GM19467 (cell line): ENCODE results near the gene P2RX1.

Source experiments
- ATAC-seq: cut with Tn5 transposase; IDR thresholded peaks from one replicate; pipeline ENCODE4 v1.9.1; 2021; ENCODE audit warnings: mild to moderate bottlenecking, moderate library complexity; ENCODE audit not compliant: unreplicated experiment

Gene P2RX1

GRCh38 chr17:3889325-3890012, 26.8 kb downstream of the P2RX1 start:
- ATAC-seq: no peak

- ATAC-seq: no peak
These were observed 27.7 kb downstream of the P2RX1 start for GRCh38 chr17:3888343-3889171.

GRCh38 chr17:3887804-3888203, 28.5 kb downstream of the P2RX1 start:
- ATAC-seq: no peak

- no peak for ATAC-seq
These were observed 28.9 kb downstream of the P2RX1 start for GRCh38 chr17:3887394-3887793.

GRCh38 chr17:3886776-3887175, 29.5 kb downstream of the P2RX1 start:
- no peak for ATAC-seq

- ATAC-seq: no peak
These were observed 30.3 kb downstream of the P2RX1 start for GRCh38 chr17:3885970-3886369.

GRCh38 chr17:3885271-3885670, 31.0 kb downstream of the P2RX1 start:
- no peak for ATAC-seq

- no peak for ATAC-seq
These were observed 32.1 kb downstream of the P2RX1 start for GRCh38 chr17:3884188-3884587.

- no peak for ATAC-seq
These were observed 34.0 kb downstream of the P2RX1 start for GRCh38 chr17:3882276-3882675.

GRCh38 chr17:3880983-3881382, 35.3 kb downstream of the P2RX1 start:
- ATAC-seq: no peak

GRCh38 chr17:3879591-3880417, 36.5 kb downstream of the P2RX1 start:
- no peak for ATAC-seq

- no peak for ATAC-seq
These were observed 37.1 kb downstream of the P2RX1 start for GRCh38 chr17:3879186-3879585.

GRCh38 chr17:3877220-3877619, 39.0 kb downstream of the P2RX1 start:
- ATAC-seq: no peak

GRCh38 chr17:3875317-3875716, 40.9 kb downstream of the P2RX1 start:
- no peak for ATAC-seq

- ATAC-seq: no peak
These were observed 42.4 kb downstream of the P2RX1 start for GRCh38 chr17:3873862-3874261.

GRCh38 chr17:3870871-3871306, 45.4 kb downstream of the P2RX1 start:
- no peak for ATAC-seq

- no peak for ATAC-seq
These were observed 48.7 kb downstream of the P2RX1 start for GRCh38 chr17:3867606-3868005.

- ATAC-seq: no peak
These were observed 49.2 kb downstream of the P2RX1 start for GRCh38 chr17:3867106-3867505.

GRCh38 chr17:3866276-3866675, 50.0 kb downstream of the P2RX1 start:
- ATAC-seq: no peak

- ATAC-seq: no peak
These were observed 51.1 kb downstream of the P2RX1 start for GRCh38 chr17:3865176-3865575.

- no peak for ATAC-seq
These were observed 51.7 kb downstream of the P2RX1 start for GRCh38 chr17:3864534-3864933.
